GM23338 (cell line): ENCODE measurements around the gene SMYD3. TPM values are rescaled to one million over a fixed set of nuclear protein-coding genes. Genes with fewer than 3 reads are reported as not detected.

Experiments
- ATAC-seq: fragments of 200-7000 bp; cut with Tn5 transposase; 3 replicates; pipeline ENCODE4 v1.9.1; 2020
- DNase-seq: peaks from one replicate; pipeline ENCODE4 v3.0.0-alpha.2; 2015; ENCODE audit warnings: low spot score
- H2AFZ ChIP-seq: fragments of 200-600 bp; sonication (generic); 2 replicates; pipeline ENCODE4 v1.8.0; 2016; ENCODE audit warnings: antibody characterized with exemption, mild to moderate bottlenecking, moderate library complexity
- H3F3A ChIP-seq: fragments of 200-600 bp; sonication (generic); replicated peaks from 2 replicates; pipeline ENCODE4 v1.8.0; 2017; ENCODE audit warnings: antibody characterized with exemption, mixed run types, low read depth
- H3K27ac ChIP-seq: fragments of 200-600 bp; sonication (generic); 2 replicates; pipeline ENCODE4 v1.6.1; 2016; ENCODE audit warnings: low read depth
- H3K27me3 ChIP-seq: fragments of 200-600 bp; sonication (generic); 2 replicates; pipeline ENCODE4 v1.8.0; 2016; ENCODE audit warnings: mild to moderate bottlenecking, mixed run types, moderate library complexity; ENCODE audit not compliant: insufficient read depth
- H3K36me3 ChIP-seq: fragments of 200-600 bp; sonication (generic); 2 replicates; pipeline ENCODE4 v1.8.0; 2016; ENCODE audit warnings: mild to moderate bottlenecking; ENCODE audit not compliant: insufficient read depth
- H3K4me1 ChIP-seq: fragments of 200-600 bp; sonication (generic); 2 replicates; pipeline ENCODE4 v1.8.0; 2016; ENCODE audit warnings: mild to moderate bottlenecking, moderate library complexity; ENCODE audit not compliant: insufficient read depth
- H3K4me2 ChIP-seq: fragments of 200-600 bp; sonication (generic); 2 replicates; pipeline ENCODE4 v1.7.1; 2017; ENCODE audit warnings: mixed run types
- H3K4me3 ChIP-seq: fragments of 200-600 bp; sonication (generic); 2 replicates; pipeline ENCODE4 v1.6.1; 2016; ENCODE audit warnings: mixed run types
- H3K79me2 ChIP-seq: fragments of 200-600 bp; sonication (generic); replicated peaks from 2 replicates; pipeline ENCODE4 v1.8.0; 2017; ENCODE audit warnings: mild to moderate bottlenecking; ENCODE audit not compliant: insufficient read depth
- H3K9me2 ChIP-seq: fragments of 200-600 bp; sonication (generic); 2 replicates; pipeline ENCODE4 v1.8.0; 2017; ENCODE audit not compliant: insufficient read depth
- H4K20me1 ChIP-seq: fragments of 200-600 bp; sonication (generic); replicated peaks from 2 replicates; pipeline ENCODE4 v1.8.0; 2017; ENCODE audit warnings: mild to moderate bottlenecking; ENCODE audit not compliant: insufficient read depth
- H3K27ac Mint-ChIP-seq: 2 replicates; pipeline ENCODE4 v1.8.0; 2020; ENCODE audit warnings: inconsistent platforms, mild to moderate bottlenecking, moderate library complexity, mixed read lengths
- H3K27me3 Mint-ChIP-seq: 3 replicates; pipeline ENCODE4 v1.8.0; 2022; ENCODE audit warnings: low read depth, mild to moderate bottlenecking, moderate library complexity, mixed read lengths, inconsistent platforms; ENCODE audit not compliant: insufficient read depth, poor library complexity
- H3K36me3 Mint-ChIP-seq: 3 replicates; pipeline ENCODE4 v1.8.0; 2021; ENCODE audit warnings: low read depth, mild to moderate bottlenecking, inconsistent platforms, moderate library complexity, mixed read lengths
- H3K4me1 Mint-ChIP-seq: 3 replicates; pipeline ENCODE4 v1.8.0; 2020; ENCODE audit warnings: mild to moderate bottlenecking, inconsistent platforms, mixed read lengths
- H3K4me3 Mint-ChIP-seq: 3 replicates; pipeline ENCODE4 v1.8.0; 2021; ENCODE audit warnings: moderate library complexity, mild to moderate bottlenecking, inconsistent platforms, mixed read lengths
- H3K9me3 Mint-ChIP-seq: 3 replicates; pipeline ENCODE4 v1.8.0; 2020; ENCODE audit warnings: moderate library complexity, mild to moderate bottlenecking, inconsistent platforms, mixed read lengths
- CREB1 ChIP-seq: fragments of 250-450 bp; sonication (Bioruptor Pico); IDR thresholded peaks from 2 replicates; pipeline ENCODE4 v1.5.0; 2020; ENCODE audit warnings: low read depth, mild to moderate bottlenecking, moderate library complexity
- EZH2 ChIP-seq: fragments of 200-600 bp; sonication (generic); IDR thresholded peaks from one replicate; pipeline ENCODE4 v1.8.0; 2017; ENCODE audit warnings: antibody characterized with exemption, mild to moderate bottlenecking, low read depth; ENCODE audit not compliant: unreplicated experiment
- EZH2phosphoT487 ChIP-seq: fragments of 200-600 bp; sonication (generic); IDR thresholded peaks from one replicate; pipeline ENCODE4 v1.8.1; 2018; ENCODE audit warnings: antibody characterized with exemption; ENCODE audit not compliant: unreplicated experiment
- JUNB ChIP-seq: IDR thresholded peaks from one replicate; pipeline ENCODE4 v1.6.1; 2016; ENCODE audit warnings: antibody characterized with exemption; ENCODE audit not compliant: unreplicated experiment
- NANOG ChIP-seq: IDR thresholded peaks from 2 replicates; pipeline ENCODE4 v1.6.1; 2016; ENCODE audit warnings: antibody characterized with exemption, borderline replicate concordance
- POLR2AphosphoS5 ChIP-seq: IDR thresholded peaks from 2 replicates; pipeline ENCODE4 v1.6.1; 2016; ENCODE audit warnings: antibody characterized with exemption, low read depth
- STAT1 ChIP-seq: IDR thresholded peaks from one replicate; pipeline ENCODE4 v1.6.1; 2016; ENCODE audit warnings: antibody characterized with exemption; ENCODE audit not compliant: unreplicated experiment
- ZNF114 ChIP-seq: fragments of 250-450 bp; sonication (Bioruptor Pico); IDR thresholded peaks from 2 replicates; pipeline ENCODE4 v1.5.0; 2020; ENCODE audit warnings: mild to moderate bottlenecking, moderate library complexity
- ZNF331 ChIP-seq: fragments of 250-450 bp; sonication (Bioruptor Pico); IDR thresholded peaks from 2 replicates; pipeline ENCODE4 v1.5.0; 2020; ENCODE audit warnings: low read depth, mild to moderate bottlenecking, moderate library complexity
- polyA plus RNA-seq: library from polyadenylated mRNA; unstranded; fragments of >200 nt; fragmentation: Nextera tagmentation; extraction: Ambion mirVana; gene quantifications from 2 replicates; pipeline ENCODE4 v1.2.1, GENCODE V29; 2016
- total RNA-seq: library from RNA; depleted of rRNA; stranded (reverse); fragments of >200 nt; shearing (Covaris generic); gene quantifications from 2 replicates; pipeline ENCODE4 v1.2.3, GENCODE V29; 2014
- TF ChIP-seq, protein P1 (sequence below): fragments of 250-450 bp; sonication (Bioruptor Pico); IDR thresholded peaks from 2 replicates; pipeline ENCODE4 v1.5.0; 2020; ENCODE audit warnings: mild to moderate bottlenecking, moderate library complexity
- TF ChIP-seq, protein P2 (sequence below): IDR thresholded peaks from 2 replicates; pipeline ENCODE4 v1.6.1; 2016; ENCODE audit warnings: antibody characterized with exemption
- TF ChIP-seq, protein P3 (sequence below): IDR thresholded peaks from one replicate; pipeline ENCODE4 v1.6.1; 2018; ENCODE audit warnings: antibody characterized with exemption; ENCODE audit not compliant: unreplicated experiment
- TF ChIP-seq, protein P4 (sequence below), 2 experiments: fragments of 200-600 bp in 1 of 2; sonication (generic) in 1 of 2; conservative IDR thresholded peaks; 2 replicates each; pipeline versions ENCODE4 v1.5.1 to v1.6.1; 2016 to 2017; ENCODE audit warnings: antibody characterized with exemption in 2 of 2, low read depth in 2 of 2, mild to moderate bottlenecking in 2 of 2, moderate library complexity in 1 of 2

The SMYD3 gene
- total and polyA plus RNA-seq, 2 experiments from 2014 or later = 31.8 to 34.4 TPM

DNA sequence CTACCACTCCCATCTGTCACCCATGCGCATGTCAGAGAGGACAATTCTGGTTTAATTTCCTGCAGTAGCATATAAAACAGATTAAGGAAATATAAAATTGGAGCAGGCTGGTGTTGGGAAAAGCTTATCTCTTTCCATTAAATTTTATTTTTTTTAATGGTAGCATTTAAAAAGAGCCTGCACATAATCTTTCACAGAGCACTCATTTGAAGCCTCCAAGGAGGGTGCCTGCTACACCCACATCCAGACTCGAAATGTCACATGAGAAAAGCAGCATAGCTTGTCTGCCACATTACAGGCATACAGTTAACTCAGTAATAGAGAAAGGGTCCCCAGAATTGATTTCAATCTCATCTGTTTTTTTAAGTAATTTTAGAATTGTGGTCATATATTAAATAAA lies 753.3 kb downstream of the SMYD3 start:
- H3K27me3 Mint-ChIP-seq = no peaks in the 10 kb centered on the region
- no peaks in the 10 kb centered on the region for H3K36me3 ChIP-seq
- H4K20me1 ChIP-seq = no peaks in the 10 kb centered on the region
- H3K4me1 Mint-ChIP-seq = peaks cover 25% of the 10 kb centered on the region
- H3K27me3 ChIP-seq = no peaks in the 10 kb centered on the region
- H3K27ac Mint-ChIP-seq = no peak overlapping the region
- H3F3A ChIP-seq = no peaks in the 10 kb centered on the region
- DNase-seq = no peak
- TF ChIP-seq JUNB = no peak
- TF ChIP-seq, protein P1, sequence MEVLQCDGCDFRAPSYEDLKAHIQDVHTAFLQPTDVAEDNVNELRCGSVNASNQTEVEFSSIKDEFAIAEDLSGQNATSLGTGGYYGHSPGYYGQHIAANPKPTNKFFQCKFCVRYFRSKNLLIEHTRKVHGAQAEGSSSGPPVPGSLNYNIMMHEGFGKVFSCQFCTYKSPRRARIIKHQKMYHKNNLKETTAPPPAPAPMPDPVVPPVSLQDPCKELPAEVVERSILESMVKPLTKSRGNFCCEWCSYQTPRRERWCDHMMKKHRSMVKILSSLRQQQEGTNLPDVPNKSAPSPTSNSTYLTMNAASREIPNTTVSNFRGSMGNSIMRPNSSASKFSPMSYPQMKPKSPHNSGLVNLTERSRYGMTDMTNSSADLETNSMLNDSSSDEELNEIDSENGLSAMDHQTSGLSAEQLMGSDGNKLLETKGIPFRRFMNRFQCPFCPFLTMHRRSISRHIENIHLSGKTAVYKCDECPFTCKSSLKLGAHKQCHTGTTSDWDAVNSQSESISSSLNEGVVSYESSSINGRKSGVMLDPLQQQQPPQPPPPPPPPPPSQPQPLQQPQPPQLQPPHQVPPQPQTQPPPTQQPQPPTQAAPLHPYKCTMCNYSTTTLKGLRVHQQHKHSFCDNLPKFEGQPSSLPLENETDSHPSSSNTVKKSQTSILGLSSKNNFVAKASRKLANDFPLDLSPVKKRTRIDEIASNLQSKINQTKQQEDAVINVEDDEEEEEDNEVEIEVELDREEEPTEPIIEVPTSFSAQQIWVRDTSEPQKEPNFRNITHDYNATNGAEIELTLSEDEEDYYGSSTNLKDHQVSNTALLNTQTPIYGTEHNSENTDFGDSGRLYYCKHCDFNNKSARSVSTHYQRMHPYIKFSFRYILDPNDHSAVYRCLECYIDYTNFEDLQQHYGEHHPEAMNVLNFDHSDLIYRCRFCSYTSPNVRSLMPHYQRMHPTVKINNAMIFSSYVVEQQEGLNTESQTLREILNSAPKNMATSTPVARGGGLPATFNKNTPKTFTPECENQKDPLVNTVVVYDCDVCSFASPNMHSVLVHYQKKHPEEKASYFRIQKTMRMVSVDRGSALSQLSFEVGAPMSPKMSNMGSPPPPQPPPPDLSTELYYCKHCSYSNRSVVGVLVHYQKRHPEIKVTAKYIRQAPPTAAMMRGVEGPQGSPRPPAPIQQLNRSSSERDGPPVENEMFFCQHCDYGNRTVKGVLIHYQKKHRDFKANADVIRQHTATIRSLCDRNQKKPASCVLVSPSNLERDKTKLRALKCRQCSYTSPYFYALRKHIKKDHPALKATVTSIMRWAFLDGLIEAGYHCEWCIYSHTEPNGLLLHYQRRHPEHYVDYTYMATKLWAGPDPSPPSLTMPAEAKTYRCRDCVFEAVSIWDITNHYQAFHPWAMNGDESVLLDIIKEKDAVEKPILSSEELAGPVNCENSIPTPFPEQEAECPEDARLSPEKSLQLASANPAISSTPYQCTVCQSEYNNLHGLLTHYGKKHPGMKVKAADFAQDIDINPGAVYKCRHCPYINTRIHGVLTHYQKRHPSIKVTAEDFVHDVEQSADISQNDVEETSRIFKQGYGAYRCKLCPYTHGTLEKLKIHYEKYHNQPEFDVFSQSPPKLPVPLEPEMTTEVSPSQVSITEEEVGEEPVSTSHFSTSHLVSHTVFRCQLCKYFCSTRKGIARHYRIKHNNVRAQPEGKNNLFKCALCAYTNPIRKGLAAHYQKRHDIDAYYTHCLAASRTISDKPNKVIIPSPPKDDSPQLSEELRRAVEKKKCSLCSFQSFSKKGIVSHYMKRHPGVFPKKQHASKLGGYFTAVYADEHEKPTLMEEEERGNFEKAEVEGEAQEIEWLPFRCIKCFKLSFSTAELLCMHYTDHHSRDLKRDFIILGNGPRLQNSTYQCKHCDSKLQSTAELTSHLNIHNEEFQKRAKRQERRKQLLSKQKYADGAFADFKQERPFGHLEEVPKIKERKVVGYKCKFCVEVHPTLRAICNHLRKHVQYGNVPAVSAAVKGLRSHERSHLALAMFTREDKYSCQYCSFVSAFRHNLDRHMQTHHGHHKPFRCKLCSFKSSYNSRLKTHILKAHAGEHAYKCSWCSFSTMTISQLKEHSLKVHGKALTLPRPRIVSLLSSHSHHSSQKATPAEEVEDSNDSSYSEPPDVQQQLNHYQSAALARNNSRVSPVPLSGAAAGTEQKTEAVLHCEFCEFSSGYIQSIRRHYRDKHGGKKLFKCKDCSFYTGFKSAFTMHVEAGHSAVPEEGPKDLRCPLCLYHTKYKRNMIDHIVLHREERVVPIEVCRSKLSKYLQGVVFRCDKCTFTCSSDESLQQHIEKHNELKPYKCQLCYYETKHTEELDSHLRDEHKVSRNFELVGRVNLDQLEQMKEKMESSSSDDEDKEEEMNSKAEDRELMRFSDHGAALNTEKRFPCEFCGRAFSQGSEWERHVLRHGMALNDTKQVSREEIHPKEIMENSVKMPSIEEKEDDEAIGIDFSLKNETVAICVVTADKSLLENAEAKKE (CRISPR knock-in tag) = no peak
- TF ChIP-seq NANOG = no peak
- TF ChIP-seq, protein P2, sequence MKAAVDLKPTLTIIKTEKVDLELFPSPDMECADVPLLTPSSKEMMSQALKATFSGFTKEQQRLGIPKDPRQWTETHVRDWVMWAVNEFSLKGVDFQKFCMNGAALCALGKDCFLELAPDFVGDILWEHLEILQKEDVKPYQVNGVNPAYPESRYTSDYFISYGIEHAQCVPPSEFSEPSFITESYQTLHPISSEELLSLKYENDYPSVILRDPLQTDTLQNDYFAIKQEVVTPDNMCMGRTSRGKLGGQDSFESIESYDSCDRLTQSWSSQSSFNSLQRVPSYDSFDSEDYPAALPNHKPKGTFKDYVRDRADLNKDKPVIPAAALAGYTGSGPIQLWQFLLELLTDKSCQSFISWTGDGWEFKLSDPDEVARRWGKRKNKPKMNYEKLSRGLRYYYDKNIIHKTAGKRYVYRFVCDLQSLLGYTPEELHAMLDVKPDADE = no peak
- no peak for TF ChIP-seq EZH2phosphoT487
- no peak for TF ChIP-seq ZNF331 (CRISPR knock-in tag)
- no peak for TF ChIP-seq CREB1 (CRISPR knock-in tag)
- TF ChIP-seq POLR2AphosphoS5 = no peak
- TF ChIP-seq, protein P3, sequence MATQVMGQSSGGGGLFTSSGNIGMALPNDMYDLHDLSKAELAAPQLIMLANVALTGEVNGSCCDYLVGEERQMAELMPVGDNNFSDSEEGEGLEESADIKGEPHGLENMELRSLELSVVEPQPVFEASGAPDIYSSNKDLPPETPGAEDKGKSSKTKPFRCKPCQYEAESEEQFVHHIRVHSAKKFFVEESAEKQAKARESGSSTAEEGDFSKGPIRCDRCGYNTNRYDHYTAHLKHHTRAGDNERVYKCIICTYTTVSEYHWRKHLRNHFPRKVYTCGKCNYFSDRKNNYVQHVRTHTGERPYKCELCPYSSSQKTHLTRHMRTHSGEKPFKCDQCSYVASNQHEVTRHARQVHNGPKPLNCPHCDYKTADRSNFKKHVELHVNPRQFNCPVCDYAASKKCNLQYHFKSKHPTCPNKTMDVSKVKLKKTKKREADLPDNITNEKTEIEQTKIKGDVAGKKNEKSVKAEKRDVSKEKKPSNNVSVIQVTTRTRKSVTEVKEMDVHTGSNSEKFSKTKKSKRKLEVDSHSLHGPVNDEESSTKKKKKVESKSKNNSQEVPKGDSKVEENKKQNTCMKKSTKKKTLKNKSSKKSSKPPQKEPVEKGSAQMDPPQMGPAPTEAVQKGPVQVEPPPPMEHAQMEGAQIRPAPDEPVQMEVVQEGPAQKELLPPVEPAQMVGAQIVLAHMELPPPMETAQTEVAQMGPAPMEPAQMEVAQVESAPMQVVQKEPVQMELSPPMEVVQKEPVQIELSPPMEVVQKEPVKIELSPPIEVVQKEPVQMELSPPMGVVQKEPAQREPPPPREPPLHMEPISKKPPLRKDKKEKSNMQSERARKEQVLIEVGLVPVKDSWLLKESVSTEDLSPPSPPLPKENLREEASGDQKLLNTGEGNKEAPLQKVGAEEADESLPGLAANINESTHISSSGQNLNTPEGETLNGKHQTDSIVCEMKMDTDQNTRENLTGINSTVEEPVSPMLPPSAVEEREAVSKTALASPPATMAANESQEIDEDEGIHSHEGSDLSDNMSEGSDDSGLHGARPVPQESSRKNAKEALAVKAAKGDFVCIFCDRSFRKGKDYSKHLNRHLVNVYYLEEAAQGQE = no peak
- TF ChIP-seq, protein P4, sequence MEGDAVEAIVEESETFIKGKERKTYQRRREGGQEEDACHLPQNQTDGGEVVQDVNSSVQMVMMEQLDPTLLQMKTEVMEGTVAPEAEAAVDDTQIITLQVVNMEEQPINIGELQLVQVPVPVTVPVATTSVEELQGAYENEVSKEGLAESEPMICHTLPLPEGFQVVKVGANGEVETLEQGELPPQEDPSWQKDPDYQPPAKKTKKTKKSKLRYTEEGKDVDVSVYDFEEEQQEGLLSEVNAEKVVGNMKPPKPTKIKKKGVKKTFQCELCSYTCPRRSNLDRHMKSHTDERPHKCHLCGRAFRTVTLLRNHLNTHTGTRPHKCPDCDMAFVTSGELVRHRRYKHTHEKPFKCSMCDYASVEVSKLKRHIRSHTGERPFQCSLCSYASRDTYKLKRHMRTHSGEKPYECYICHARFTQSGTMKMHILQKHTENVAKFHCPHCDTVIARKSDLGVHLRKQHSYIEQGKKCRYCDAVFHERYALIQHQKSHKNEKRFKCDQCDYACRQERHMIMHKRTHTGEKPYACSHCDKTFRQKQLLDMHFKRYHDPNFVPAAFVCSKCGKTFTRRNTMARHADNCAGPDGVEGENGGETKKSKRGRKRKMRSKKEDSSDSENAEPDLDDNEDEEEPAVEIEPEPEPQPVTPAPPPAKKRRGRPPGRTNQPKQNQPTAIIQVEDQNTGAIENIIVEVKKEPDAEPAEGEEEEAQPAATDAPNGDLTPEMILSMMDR (conservative IDR thresholded peaks at IDR 0.05; ENCODE audit: low read depth in 2 of 2) = no peak
- TF ChIP-seq EZH2 = no peak
- no peak for TF ChIP-seq STAT1
- TF ChIP-seq ZNF114 (CRISPR knock-in tag) = no peak
- H3K79me2 ChIP-seq = no peaks in the 10 kb centered on the region
- peaks cover 10% of the 10 kb centered on the region; the same call in 1 of the 2 replicates for H3K4me1 ChIP-seq
- no peaks in the 10 kb centered on the region for H3K9me3 Mint-ChIP-seq
- H3K4me3 Mint-ChIP-seq = no peak overlapping the region
- H3K27ac ChIP-seq = no peak overlapping the region
- ATAC-seq = no peak
- H3K36me3 Mint-ChIP-seq = peaks cover 3% of the 10 kb centered on the region; the same call in 1 of the 3 replicates
- no peak overlapping the region for H3K4me3 ChIP-seq
- no peak overlapping the region for H2AFZ ChIP-seq
- no peaks in the 10 kb centered on the region; the same call in 1 of the 2 replicates for H3K9me2 ChIP-seq
- no peak overlapping the region for H3K4me2 ChIP-seq
